GM19455 (cell line): ENCODE measurements around the gene COL23A1.

ENCODE experiments used
- ATAC-seq: cut with Tn5 transposase; IDR thresholded peaks from one replicate; pipeline ENCODE4 v1.9.1; 2021; ENCODE audit not compliant: unreplicated experiment

COL23A1 gene

DNA sequence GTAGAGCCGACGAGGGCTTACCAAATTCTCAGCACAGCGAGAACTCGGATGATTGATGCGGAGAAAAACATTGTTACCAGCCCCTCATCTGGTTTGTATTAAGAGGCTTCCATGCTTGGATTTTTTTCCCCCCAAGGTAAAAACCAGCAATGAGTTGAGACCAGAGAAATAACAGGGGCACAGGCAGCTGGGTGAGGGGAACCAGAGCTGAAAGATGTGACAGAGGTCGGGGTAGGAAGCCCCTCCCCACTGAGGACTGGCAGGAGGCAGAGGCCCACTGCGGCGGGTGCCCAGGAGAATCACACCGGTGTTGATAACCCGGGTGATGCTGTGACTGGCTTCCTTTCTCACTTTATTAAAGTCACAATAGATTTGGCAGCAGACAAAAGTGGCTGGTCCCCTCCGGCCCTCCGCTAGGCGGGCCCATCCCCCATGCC is 241.1 kb downstream of the COL23A1 start:
- ATAC-seq, result no peak

DNA sequence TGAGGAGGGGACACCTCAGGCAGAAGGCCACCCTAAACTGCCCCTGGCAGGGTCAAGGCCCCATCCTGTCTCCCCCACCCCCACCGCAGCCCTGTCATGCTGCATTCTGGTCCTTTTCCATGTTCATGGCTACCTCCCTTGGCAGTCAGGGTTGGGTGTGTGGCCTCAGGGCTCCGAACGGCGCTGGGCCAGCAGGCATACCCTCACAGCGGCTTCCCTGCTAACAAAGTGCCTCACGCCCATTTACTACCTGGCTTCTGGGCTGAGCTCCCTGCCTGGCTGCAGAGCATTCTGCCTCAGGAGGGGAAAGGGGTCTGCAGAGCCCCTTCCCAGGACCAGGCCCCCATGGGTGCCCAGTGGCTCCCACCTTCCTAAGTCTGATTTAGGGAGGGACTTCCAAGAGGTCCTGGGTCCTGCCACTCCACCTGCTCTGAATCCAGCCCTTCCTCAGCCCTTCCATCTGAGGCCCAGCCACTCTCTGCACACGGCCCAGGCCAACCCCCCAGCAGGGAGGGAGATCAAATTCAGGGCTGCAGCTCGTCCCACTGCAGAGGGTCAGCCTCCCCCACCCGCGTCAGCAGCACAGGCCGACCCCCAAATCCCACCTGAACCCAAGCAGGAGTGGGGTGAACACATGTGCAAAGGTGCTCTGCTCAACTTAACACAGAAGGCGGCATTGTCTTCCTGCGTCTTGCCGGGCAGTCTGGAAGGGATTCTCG is 241.7 kb downstream of the COL23A1 start:
- no peak for ATAC-seq

DNA sequence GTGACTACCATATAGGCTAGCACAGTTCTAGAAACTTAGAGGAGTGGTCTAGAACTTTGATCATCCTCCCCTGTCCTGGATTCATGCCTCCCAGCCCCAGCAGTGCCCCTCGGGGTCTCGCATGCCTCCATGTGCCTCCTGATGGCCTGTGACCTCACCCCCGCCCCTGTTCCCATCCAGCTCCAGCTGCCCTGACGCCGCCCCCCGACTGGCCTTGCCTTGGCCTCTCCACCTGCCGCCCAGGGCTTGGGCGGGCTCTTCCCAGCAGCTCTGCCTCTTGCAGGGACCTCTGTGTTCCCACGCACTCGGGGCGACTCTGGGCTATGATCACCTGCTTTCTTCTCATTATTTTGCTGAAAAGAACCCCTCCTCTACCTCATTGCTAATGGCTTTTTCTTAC is 242.2 kb downstream of the COL23A1 start:
- ATAC-seq, result no peak

DNA sequence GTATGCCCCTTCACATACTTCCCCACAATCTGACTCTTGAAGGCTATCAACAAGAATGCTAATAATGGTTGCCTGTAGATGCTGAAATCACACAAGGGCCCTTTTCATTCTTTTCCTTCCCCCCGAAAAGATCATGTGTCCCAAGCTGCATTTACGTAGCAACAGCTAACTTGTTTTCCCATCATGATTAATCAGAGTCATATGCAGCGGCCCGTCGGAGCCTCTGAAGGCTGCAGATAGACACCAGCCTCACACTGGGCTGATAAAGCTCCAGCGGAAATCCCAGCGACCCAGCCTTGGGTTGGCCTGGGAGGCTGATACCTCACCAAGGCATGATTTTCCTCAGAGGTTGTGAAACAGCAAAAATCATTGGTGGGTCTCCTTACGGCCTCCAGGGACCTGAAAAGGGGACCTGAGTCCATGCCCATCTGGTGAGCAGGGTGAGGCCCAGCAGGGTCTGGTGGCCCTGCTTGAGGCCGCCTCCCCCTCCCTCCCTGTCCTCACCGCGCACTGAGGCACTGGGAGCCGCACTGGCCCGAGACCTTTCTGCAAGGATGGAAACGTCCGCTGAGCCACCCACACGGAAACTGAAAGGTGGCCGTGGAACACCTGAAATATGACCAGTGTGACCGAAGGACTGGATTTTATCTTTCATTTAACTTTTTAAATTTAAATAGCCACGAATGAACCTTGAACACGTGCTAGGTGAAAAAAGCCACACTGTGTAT is 243.4 kb downstream of the COL23A1 start:
- no peak for ATAC-seq

DNA sequence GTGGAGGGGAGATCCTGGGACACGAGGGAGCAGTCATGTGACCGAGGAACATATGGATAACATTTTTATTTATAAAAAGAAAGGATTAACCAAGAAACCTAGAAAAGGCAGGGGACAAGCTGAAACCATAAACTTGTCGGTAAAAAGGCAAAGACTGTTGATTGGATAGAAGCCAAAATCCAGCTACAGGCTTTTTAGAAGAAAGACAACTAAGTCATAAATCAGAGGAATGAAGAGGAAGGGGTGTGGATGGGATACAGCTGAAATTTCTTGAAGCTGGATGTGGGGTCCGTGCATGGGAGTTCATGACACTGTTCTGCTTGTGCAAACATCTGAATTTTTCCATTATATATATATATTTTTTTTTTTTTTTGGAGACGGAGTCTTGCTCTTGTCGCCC is 246.9 kb downstream of the COL23A1 start:
- no peak for ATAC-seq

DNA sequence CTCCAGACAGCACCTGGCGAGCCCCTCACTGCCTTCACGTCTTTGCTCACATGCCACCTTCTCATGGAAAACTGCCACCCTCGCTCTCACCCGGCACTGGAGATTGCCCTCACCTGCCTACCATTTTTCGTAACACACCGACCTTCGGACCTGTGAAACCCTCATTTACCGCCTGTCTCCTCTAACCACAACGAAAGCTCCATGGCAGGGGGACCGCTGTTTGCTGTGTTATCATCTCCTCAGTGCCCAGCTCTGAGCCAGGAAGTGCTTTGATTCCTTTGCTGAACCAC is 248.4 kb downstream of the COL23A1 start:
- ATAC-seq, result no peak

DNA sequence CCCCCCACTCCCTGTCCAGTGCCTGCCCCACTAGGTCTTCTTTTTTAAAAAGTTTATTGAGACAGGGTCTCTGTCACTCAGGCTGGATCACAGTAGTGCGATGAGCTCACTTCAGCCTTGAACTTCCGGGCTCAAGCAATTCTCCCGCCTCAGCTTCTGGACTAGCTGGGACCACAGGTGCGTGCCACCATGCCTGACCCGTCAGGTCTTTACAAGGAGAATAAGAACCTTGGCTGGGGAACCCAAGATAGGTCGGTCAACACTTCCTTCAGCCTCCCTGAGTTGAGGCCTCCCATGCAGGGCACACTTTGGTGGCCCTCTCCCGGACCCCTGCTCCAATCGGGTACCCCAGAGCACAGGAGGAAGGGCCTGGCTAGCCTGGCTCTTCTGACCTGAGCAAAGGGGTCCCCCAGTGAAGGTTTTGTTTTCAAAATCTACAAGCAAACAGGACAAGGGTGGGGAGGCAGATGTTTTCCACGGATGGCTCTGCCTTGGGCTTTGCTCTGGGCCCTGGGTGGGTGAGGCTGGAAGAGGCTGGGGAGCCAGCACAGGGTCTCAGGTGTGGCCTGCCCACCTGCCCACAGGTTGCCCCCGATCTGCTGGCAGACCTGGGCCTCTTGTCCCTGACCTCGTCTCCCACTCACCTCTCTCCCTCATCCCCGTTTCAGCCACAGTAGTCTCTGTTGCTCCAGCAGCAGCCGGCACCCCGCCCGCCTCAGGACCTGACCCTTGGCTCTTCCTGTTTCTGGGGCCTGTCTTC is 248.9 kb downstream of the COL23A1 start:
- no peak for ATAC-seq

DNA sequence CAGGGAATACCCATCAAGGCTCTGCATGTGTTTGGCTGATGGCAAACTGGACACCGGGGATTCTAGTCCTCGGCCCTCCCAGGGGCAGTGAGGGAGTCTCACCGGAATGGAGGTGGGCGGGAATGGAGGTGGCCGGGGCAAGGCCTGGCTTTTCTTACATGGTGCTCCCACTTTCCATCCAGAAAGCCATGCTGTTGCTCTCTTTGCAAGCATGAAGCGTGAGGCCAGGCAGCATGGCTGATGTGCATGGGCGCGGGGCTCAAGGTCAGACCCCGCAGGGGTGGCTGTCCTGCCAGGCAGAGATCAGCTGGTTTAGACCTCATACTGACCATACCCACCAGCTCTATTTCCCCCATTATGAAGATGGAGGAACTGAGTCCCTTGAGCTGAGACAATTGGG is 249.6 kb downstream of the COL23A1 start:
- no peak for ATAC-seq

DNA sequence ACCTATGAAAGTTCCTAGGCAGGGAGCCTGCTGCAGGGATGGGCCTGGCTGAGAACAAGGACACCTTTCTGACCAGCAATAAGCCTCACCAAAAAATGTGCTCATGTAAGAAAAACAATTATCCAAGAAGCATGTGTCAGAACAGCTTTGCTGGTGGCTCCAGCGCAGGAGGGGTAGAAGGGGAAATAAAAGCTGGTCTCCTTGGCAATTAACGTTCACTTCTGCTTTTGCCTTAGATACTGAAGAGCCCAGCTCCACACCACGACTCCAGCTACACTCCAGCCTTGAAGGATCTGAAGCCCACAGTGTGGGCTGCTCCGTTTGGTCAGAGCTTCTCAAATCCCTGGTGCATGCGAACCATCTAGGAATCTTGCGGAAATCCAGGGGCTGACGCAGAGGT is 250.0 kb downstream of the COL23A1 start:
- ATAC-seq, result no peak

DNA sequence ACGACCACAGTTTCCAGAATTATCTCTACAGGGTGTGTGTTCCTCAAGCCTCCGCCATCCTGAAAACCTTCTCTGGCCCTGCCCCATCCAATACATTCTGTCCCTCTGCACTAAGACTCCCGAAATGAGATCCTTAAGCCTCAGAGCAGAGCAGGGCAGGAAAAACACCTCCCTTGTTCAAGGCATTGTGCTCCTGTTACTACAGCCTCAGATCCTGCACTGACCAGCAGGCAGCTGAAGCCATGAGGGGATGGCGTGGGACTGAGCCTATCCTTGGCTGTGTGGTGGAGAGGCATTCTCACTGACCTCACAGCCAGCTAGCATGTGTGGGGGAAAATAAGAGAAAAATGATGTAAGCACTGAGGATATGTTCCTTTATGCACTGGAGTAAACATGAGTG is 250.9 kb downstream of the COL23A1 start:
- no peak for ATAC-seq

DNA sequence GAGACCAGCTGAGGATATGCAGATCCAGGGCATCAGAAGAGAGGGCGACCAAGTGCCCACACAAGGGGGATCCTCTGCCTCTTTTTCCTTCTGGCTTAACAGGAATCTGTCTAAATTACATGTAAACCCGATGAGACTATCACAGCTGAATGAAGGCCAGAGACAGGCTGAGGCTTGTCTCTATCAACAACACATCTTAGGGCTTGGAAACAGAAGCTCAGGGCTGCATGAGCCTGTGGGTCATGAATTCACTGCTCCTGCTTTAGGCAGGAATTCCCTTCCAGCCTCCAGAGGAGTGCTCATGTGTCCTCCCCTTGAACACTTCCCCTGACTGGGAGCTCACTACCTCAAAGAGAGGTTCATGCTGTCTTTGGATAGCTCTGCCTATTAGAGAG is 251.4 kb downstream of the COL23A1 start:
- no peak for ATAC-seq

DNA sequence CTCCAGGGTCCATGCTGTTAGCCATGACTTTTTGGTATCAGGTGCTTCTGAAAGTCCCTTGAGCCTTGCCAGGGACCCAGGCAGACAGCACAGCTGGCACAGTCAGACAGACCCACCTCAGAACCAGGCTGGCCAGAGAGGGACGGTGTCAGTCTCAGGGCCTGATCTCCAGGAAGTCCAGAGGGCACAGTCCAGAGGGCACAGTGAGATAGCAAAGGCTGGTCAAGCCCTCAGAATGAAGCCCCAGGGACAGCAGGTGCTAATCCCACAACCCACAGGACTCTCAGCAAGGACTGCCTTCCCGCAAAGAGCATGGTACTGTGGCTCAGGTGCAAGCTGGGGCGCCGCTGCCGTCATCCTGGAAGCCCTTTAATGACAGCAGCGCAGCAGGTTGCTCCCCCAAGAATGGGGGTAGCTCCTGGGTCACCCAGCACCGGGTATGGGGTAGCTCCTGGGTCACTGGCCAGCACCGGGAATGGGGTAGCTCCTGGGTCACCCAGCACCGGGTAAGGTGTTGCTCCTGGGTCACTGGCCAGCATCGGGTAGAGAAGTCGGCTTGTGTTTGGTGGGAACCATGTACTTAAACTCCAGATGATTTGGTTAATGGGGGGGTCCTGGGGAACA is 252.0 kb downstream of the COL23A1 start:
- ATAC-seq, result no peak

DNA sequence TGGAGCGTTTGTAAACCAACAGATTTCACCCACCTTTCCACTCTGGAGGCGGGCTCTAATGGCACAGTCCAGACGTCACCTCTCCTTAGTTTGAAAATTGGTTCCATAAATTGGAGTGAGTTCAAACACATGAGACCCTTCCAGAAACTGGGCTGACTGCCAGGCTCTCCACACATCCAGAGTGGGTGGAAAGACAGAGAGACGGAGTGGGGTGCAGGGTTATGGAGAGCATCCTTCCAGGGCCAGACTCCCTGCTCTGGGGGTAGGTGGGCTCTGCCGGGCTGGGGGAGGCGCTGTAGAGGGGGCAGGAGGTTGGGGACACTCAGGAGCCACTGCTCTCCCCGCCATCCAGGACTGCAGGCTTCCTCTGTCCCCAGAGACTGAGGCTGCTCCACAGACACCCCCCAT is 252.9 kb downstream of the COL23A1 start:
- ATAC-seq, result no peak

DNA sequence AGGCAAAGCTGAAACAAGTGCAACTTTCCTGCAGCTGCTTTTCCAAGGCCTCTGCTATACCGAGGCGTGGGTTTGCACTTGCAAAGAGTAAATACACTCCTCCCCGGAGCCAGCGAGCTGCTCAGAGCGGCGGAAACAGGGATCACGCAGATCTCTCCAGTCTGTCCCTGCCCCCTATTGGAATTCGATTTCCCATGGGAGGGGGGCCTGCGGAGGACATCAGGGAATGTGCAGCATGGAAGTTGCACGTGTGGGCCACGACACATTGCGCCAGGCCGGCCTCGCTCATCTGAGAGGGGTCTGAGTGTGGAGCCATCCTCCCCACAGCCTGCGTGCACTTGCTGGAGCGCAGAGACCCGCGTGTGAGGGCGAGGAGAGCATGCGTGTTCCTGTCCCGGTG is 253.3 kb downstream of the COL23A1 start:
- no peak for ATAC-seq

DNA sequence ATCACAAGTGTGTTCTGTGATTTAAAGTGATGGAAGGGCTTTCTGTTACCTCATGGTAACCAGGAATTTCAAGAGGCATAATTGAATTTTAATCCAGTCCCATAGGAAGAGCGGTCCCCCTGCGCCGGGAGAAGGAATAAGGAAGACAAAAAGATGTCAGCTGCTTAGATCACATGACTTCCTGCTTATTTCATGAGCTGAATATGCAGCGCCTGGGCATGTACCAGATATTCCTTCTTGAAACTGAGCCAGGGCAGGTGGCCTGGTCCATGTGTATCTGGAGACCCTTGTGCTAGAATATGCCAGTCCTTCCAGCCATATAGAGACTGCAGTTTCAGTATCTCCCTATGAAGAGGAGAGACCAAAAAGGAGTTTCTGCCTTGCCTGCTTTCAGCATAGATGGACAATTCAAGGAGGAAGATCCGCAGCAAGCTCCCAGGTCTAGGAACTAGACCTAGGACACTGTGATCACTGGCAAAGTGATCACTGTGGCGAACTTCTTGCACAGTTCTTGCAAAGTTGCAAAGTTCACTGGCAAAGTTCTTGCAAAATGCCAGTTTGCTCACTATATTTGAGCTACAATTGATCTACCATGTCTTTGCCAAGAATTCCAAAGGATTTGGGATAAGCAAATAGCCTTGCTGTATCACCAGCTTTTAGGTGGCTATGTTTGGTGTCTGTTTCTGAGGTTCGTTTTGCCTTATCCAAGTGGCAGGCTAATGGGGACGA is 254.7 kb downstream of the COL23A1 start:
- ATAC-seq, result no peak

DNA sequence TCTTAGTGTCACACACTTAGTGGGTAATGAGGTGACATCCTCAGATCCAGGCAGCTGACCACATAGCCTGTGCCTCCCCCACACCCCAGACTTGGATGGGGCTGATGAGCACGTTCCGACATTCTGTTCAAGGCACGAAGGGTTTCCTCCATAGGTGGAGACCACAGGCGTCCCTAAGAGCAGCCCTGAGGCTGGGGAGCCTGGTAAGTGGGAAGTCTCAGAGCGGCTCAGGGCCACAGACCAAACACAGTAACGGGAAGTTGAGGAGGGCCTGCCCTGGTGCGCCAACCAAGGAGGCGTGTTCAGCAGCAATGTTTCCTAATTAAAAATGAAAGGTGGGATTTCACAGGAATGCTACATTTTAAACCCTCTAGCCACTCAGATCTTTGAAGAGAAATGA is 255.3 kb downstream of the COL23A1 start:
- ATAC-seq, result no peak

DNA sequence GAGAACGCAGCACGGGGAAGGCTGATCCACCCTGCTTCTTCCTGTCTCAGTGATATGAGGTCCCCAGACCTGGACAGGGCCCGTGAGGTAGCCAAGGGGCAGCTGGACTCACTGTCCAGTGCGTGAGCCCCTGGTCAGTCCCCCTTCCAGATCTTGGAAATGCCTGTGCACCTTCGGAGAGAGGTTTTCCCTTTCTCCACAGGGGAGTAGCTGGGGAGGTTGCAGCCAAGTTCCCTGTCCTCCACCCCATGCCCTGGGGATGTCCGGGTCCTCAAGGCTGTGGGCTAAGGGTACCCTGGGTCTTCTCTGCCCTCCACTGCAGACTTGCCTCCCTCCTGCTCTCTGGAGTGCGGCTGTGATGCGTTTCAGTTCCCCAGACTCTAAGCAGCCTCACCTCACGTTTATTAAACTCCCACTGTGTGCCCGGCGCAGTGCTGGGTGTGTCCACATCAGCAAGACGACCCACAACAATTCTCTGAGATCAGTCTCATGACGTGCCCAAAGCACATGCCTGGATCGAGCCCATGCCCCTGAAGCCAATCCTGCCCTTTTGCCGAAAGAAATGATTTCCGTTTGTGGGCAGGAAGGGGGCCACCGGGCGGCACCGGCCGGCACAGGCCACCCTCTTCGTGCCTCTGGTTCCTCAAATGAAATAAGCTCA is 256.2 kb downstream of the COL23A1 start:
- ATAC-seq, result no peak

DNA sequence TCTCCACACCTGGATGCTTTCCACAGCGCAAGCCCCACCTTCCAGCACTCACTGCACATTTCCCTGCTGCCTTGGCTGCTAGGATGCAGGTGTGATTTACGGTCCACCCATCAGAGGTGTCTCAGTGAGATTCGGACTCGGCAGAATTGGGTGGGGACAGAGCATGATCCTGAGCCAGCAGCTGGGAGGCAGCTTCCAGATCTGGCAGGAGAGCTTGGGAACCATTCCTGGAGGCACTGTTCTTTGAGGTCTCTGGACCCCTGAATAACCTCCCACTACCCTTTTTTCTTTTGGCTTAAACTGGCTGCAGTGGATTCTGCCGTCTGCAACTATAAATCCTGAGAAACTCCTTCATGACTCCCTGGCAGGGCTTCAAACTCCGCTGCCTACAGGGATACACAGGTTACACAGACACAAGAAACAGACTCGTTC is 258.0 kb downstream of the COL23A1 start:
- ATAC-seq, result no peak

DNA sequence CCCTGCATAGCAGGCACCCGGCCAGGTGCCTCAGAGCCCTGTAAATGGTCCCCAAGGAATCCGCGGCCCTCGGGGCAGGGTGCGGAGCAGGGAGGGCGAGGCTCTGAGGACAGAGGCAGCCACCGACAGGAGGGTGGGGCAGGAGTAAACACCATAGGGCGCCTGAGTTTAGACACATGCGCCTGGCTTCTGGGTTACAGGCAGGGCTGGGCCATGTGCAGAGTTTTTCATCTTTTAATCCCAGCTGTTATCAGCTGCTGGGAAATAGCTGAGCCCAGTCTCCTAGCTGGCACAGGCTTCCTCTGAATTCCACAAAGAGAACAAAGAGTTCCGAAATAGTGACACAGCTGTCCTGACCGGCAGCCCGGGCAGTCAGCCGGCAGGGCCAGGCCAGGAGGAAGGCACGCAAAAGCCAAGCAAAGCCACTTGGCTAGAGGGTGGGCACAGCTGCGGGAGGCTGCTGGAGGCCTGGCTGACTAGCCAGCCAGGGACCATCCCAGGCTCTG is 258.6 kb downstream of the COL23A1 start:
- ATAC-seq, result no peak

DNA sequence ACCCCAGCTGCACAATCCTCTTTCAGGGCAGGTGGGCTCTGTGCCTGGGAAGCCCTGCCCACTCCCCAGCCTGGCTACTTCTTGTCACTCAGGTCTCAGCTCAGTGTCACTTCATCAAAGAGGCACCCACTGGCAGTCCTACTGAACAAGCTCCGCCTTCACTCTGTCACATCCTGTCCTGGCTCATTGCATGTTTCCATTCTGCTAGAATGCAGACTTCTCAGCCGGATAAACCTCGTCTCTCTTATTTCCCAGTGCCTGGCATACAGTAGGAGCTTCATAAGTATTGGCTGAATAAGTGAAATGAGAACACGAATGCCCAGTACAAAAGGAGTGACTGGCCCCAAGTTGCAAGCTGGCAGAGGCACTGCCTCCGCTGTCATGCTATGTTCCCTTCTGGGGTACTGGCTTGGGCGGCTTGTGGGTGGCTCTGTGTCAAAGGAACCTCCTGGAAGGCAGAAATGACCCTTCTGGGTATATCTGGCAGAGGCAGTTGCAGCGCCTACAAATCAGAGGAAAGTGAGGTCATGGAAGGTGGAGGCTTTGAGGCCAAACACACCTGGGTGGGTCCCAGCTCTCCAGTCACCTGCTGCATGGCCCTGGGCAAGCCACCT is 259.3 kb downstream of the COL23A1 start:
- ATAC-seq, result no peak
